ENCODE results near the gene EHMT1.

- TF ChIP-seq ASH2L (IDR thresholded peaks at IDR 0.05; ENCODE audit: low read length) (no peak), SIX5 (IDR thresholded peaks at IDR 0.05; ENCODE audit: low read depth, low read length) (no peak), RXRA (IDR thresholded peaks at IDR 0.05; ENCODE audit: insufficient read depth, low read depth, low read length) (no peak), GABPA (IDR thresholded peaks at IDR 0.05; ENCODE audit: borderline replicate concordance, insufficient read depth, low read length) (no peak), MAX (IDR thresholded peaks at IDR 0.05) (no peak), USF2 (IDR thresholded peaks at IDR 0.05; ENCODE audit: low read length) (no peak), EP300 (IDR thresholded peaks at IDR 0.05; ENCODE audit: borderline replicate concordance in 1 of 2, low read depth in 2 of 2, low read length in 2 of 2) (no peak), SUZ12 (IDR thresholded peaks at IDR 0.05; ENCODE audit: low read length) (no peak), BRCA1 (IDR thresholded peaks at IDR 0.05; ENCODE audit: low read depth, low read length) (no peak), JUND (IDR thresholded peaks at IDR 0.05; ENCODE audit: low read length) (no peak)
- TF ChIP-seq, protein P1, sequence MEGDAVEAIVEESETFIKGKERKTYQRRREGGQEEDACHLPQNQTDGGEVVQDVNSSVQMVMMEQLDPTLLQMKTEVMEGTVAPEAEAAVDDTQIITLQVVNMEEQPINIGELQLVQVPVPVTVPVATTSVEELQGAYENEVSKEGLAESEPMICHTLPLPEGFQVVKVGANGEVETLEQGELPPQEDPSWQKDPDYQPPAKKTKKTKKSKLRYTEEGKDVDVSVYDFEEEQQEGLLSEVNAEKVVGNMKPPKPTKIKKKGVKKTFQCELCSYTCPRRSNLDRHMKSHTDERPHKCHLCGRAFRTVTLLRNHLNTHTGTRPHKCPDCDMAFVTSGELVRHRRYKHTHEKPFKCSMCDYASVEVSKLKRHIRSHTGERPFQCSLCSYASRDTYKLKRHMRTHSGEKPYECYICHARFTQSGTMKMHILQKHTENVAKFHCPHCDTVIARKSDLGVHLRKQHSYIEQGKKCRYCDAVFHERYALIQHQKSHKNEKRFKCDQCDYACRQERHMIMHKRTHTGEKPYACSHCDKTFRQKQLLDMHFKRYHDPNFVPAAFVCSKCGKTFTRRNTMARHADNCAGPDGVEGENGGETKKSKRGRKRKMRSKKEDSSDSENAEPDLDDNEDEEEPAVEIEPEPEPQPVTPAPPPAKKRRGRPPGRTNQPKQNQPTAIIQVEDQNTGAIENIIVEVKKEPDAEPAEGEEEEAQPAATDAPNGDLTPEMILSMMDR (IDR thresholded peaks at IDR 0.05; ENCODE audit: control extremely low read depth in 1 of 3, insufficient read depth in 1 of 3, low read depth in 1 of 3, low read length in 3 of 3) = no peak
These were observed 180.8 kb downstream of the EHMT1 start for GRCh38 chr9:137799630-137799983.

Measured in H1 (cell line).